GM19438 (cell line): ENCODE data around the gene PCGF2.

Source experiments
- ATAC-seq: cut with Tn5 transposase; IDR thresholded peaks from one replicate; pipeline ENCODE4 v1.9.1; 2021; ENCODE audit warnings: low read depth; ENCODE audit not compliant: unreplicated experiment

The PCGF2 gene

DNA sequence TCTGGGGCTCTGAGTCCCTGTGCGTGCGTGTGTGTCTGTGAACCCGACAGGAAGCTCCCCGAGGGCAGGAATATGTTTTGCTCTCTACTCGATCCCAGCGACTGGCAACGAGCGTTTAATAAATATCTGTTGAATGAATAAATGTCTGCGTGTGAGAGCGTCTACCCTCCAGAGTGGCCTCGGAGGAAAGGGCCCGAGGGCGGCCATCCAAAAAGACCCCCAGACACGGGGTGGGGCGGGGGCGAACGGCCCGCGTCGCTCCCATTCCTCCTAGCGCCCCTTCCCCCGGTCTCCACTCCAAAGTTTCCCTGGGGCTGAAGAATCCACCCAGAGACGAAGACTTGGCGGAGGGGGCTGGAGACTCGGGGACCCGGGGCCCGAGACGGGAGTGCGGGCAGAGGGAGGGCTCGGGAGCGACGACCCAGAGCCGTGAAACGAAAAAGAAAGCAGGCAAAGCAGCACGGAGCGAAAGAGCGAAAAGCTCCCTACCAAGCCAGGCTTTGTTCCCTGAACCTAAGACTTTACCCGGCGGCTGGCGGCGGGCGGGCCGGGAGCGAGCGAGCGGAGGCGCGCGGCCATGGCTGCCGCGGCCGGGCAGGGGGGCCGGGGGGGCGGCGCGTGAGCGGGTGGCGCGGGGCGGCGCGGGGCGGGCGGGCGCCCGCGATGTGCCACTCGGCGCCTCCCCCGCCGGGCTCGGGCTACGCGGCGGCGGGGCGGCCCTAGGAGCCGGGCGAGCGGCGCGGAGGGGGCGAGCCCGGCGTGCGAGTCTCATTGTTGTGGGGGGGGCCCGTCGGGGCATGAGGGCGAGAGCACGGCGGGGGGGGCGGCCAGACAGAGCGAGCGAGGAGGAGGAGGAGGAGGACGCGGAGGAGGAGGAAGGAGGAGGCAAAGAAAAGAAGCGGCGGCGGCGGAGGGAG is 43.3 kb downstream of the PCGF2 start, which contains the start of gene MLLT6:
Gene MLLT6 (plus strand): TSS at position 668 of the 917 bp plus-strand sequence. CDS start 360 bp downstream, outside the sequence.
- ATAC-seq: no peak

DNA sequence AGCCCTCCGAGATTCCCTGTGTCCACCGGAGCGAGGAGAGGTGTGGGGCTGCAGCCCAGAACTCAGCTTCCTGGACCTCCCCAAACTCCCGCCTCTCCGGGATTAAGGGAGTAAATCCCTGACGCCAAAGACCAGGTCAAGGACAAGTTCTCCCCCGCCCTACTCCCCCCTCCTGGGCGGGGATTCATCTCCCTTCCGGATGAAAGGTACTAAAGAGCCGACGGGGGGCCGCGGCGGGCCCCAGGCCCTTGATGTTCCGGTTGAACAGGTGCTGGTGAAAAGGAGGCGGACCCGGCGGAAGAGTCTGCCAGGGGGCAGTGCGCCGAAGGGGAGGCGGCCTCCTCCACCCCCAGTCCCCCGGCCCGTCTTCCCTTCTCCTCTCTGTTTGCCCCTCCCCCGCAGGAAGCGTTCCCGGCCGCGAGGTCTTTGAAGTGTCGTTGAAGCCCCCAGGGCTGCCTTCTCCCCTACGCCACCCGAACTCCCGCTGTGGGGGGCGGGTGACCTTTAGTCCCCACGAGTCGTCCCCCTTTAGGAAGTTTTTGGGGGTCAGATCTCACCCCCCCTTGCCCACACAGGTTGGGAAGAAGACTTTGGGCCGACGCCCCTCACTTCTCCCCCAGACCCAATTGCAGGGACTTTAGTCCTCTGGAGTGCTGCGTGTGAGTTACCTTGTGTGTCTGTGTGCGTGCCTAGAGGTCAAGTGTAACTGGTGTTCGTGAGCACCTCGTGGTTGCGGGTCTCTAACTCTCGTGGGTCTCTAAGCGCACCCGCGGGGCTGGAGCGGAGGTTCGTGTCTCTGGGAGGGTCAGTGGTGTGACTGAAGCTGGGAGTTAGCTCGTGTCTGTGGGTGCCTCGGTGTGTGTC is 44.2 kb downstream of the PCGF2 start:
- no peak for ATAC-seq

DNA sequence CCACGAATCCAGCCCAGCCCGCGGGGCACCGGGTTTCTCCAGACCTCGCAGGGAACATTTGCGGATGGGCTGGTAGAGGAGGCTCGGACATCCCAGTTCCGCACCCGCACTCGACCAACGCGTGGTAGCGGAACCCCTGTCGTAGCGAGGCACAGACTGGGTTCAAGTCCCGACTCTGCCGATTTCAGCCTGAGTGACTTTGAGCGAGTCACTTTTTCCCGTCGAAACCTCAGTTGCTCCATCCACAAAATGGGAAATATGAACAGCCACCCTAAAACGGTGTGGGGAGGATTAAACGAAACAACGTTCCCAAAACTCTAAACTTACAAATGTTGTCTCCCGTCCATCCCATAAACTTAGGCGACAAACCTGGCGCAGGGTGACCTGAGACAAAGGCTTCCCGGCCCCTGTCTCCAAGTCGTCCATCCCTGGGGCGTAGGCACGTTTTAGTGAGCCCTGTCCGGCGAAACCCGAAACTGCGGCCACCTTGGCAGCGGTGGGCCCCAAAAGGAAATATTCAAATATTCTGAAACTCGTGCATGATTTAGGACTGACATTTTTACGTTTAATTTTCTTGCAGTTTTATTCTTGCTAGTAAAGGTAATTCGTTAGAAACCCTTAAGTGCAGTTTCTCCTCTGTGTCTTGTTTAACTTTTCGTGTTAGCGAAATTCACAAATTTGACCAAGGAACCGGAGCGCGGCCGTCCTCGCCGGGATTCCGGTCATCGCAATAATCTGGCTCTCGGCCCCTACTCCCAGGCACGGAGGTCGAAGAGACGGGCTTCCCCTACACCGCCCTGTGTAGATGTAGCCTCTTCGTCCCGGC is 45.0 kb downstream of the PCGF2 start:
- ATAC-seq: no peak

DNA sequence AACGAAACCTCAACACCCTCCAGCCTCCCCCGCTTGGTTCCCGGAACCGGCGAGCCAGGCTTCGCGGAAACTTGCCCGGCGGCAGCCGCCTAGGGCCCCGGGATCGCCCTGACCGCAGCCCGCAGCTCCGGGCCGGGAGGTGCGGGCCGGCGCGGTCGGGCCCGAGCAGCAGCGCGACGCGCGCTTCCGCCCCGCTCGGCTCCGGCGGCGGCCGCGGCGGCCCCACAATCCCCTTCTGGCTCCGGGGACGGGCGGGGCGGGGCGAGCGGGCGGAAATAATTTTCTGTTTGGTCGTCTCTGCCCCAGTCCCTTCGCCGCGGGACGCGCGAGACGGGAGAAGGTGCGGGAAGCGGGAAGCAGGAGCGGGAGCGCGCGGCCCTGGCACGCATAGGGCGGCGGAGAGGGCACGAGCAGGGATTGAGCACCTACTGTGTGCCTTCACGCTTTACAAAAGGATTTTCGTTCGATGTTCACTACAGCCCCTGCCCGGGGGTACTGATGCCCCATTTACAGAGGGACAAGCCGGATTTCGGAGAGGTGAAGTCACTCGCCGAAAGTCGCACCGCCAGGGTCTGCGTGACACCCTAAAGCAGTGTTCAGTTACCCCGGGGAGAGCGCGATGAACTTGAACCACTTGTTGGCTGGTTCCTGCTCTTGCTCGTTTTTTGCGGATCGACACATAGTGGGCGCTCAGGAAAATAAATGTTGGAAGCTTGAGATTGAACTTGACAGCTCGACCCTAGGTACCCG is 45.8 kb downstream of the PCGF2 start:
- ATAC-seq: peak; percentile 33

DNA sequence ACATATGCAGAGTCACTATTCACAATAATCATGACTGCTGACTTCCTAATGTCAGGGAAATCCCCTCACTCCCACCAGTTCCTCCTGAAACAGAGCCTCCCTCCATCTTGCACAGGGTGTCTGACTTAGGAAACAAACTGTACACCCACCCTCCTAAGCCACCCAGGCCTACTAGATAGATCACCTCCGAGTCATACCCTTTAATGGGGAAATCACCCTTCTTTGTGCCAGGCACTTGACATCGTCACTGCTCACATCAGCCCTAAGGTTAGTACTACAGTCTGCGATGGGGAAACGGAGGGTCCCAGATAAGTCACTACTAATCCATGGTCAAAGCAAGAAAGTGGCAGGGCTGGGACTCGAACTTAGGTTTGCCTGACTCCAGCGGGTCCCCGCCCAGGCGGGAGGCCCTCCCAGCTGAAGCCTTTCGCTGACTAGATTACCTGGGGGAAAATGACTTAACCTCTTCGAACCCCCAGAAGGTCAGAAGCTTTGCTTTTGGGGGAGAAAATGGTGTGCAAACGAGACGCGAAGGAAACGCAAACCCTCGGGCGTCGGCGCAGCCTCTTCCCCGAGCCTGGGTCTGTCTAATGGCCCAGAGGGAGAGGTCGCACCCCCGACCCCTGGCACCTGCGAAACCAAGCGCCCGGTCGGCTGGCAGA is 46.5 kb downstream of the PCGF2 start:
- peak; percentile 10 for ATAC-seq

DNA sequence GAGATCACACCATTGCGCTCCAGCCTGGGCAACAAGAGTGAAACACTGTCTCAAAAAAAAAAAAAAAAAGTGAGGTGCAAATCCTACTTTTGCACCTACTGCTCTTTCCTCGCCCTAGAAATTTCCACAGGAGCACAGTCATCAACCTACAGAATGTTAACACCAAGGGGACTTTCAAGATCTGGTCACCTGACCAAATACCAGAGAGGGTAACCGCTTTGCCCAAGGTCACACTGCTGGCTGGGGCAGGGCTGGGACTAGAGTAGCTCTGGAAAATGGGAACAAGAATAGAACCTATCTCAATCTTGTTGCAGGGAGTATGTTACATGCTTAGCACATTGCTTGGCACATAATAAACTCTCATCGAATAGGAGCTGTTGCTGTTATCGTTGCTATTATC is 49.4 kb downstream of the PCGF2 start:
- ATAC-seq: no peak

DNA sequence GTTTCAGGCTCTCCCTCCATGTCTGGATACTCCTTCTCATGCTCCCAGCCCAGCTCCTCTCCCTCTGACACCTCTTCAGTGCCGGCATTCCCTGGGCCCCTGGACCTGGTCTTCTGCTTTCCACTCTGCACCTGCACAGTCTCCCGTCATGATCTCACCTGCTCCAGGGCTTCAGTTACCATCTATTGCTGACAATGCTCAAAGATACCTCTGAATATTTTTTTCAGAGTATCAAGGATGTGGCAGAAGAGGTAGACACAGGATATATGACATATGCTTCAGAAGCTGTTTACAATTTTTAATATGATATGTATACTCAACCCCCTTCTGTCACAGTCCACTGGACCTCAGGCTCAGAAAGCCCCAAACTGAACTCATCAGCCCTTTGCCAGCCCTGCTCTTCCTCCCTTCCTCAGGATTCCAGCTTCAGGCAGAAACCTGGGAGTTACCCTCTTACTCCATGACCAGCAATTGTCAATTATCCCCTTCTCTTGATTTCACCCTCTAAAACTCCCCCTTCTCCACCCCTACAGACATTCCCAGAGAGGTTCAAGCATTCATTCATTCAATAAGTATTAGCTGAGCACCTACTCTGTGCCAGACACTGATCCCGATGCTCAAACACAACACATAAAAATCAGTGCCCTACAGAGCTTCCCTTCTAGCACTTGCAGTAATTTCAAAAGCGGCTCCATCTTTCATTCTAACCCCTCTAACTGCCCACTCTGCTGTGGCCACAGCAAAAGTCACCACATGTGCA is 50.9 kb downstream of the PCGF2 start:
- ATAC-seq: no peak

DNA sequence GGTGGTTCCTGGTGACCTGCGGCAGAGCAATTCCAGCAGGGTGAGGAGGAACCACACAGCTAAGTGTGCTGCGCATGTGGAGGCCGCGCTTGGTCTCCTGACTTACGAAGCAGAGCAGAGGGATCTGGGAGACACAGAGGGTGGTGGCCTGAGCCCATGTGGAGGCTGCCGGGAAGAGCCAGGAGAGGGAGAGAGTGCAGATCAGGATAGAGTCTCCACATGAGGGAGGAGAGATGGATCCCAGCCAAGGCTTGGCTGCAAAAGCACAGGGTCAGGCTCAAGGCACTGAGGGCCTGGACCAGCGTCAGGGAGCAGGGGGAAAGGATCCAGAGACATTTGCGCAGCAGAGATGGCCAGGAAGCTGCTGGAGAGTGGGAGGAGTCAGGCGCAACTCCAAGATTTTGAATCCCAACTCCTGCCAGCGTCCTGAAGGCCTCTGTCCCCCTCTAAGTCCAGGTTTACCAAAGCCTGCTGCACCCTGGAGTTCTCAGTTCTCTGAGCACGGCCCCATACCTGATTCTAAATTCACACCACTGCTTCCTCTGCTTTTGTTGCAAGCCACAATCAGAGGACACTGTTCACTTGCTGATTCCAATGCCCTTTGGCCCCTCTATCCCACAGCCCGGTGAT is 54.3 kb downstream of the PCGF2 start:
- no peak for ATAC-seq

DNA sequence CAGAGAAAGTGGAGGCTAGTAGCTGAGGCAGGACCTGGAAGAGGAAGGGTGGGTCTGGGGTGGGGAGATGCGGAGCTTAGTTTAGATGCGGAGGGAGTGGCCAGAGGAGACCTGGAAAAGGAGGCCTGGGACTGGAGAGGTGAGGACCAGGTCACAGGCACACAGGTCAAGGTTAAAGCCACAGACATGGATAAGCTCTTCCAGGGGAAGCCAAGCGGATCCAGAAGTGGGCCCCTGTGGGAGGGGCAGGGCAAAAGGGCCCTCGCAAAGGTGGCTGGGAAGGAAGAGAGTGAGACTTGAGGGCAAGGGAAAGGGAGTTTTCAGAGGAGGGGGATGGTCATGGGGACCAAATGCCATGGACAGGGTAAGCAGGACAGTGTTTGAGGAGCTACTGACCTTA is 57.0 kb downstream of the PCGF2 start:
- ATAC-seq: no peak

DNA sequence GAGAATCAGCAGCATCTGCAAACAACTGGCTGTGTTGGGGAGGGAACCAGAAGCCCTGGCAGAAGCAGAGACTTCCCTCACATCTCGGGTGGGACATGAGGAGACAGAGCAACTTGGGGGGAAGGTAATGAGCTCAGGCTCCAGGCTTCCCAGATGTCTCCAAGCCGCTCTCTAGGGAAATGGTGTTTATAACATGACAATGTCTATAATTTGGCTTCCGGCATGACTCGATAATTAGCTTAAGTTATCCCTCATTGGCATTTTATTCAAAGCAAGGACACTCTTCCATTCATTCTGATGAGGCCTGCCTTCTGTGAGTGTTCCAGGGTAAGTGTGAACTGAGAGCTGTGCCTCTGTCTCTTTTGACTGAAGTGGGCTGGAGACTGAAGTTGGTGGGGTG is 57.8 kb downstream of the PCGF2 start:
- no peak for ATAC-seq

DNA sequence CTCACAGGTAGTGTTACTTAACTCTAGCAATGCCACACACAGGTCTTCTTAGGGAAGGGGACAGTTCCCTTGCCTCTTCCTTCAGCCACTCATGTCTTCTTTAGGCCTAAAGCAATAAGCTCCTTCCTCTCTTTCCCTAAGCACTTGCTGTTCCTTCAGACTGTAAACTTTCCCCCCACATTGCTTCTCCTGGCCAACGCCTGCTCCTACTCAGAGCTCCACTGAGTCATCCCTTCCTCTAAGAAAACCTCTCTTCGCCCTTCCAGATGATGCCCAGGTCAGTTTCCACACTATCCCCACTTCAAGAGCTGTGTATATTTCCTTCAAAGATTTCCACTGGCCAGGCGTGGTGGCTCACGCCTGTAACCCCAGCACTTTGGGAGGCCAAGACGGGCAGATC is 60.9 kb downstream of the PCGF2 start:
- no peak for ATAC-seq

DNA sequence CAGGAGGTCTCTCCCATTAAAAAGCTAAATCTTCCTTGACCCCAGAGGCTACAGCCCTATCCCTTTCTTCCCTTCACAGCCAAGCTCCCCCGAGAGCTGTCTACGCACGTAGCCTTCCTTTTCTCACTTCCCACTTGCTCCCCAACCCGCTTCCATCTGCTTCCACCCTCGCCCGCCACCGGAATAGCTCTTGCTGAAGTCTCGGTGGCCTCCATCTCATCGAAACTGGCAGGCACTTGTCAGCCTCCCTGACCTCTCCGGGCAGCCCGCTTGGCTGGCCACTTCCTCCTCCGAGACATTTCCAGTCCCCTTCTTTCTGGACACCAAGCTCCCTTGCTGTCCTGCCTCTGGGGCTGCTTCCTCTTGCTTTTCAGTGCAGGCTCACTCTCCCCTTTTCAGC is 62.6 kb downstream of the PCGF2 start:
- no peak for ATAC-seq
